GM23338 (cell line): ENCODE results near the gene SLC23A1. TPM values are rescaled to one million over a fixed set of nuclear protein-coding genes. Genes with fewer than 3 reads are reported as not detected.
A peak's percentile ranks its signal among the peaks of the same experiment; 100 is the strongest.

Experiments
- ATAC-seq: fragments of 200-7000 bp; cut with Tn5 transposase; 3 replicates; pipeline ENCODE4 v1.9.1; 2020
- DNase-seq: peaks from one replicate; pipeline ENCODE4 v3.0.0-alpha.2; 2015; ENCODE audit warnings: low spot score
- H2AFZ ChIP-seq: fragments of 200-600 bp; sonication (generic); 2 replicates; pipeline ENCODE4 v1.8.0; 2016; ENCODE audit warnings: antibody characterized with exemption, mild to moderate bottlenecking, moderate library complexity
- H3F3A ChIP-seq: fragments of 200-600 bp; sonication (generic); replicated peaks from 2 replicates; pipeline ENCODE4 v1.8.0; 2017; ENCODE audit warnings: antibody characterized with exemption, mixed run types, low read depth
- H3K27ac ChIP-seq: fragments of 200-600 bp; sonication (generic); 2 replicates; pipeline ENCODE4 v1.6.1; 2016; ENCODE audit warnings: low read depth
- H3K27me3 ChIP-seq: fragments of 200-600 bp; sonication (generic); 2 replicates; pipeline ENCODE4 v1.8.0; 2016; ENCODE audit warnings: mild to moderate bottlenecking, mixed run types, moderate library complexity; ENCODE audit not compliant: insufficient read depth
- H3K36me3 ChIP-seq: fragments of 200-600 bp; sonication (generic); 2 replicates; pipeline ENCODE4 v1.8.0; 2016; ENCODE audit warnings: mild to moderate bottlenecking; ENCODE audit not compliant: insufficient read depth
- H3K4me1 ChIP-seq: fragments of 200-600 bp; sonication (generic); 2 replicates; pipeline ENCODE4 v1.8.0; 2016; ENCODE audit warnings: mild to moderate bottlenecking, moderate library complexity; ENCODE audit not compliant: insufficient read depth
- H3K4me2 ChIP-seq: fragments of 200-600 bp; sonication (generic); 2 replicates; pipeline ENCODE4 v1.7.1; 2017; ENCODE audit warnings: mixed run types
- H3K4me3 ChIP-seq: fragments of 200-600 bp; sonication (generic); 2 replicates; pipeline ENCODE4 v1.6.1; 2016; ENCODE audit warnings: mixed run types
- H3K79me2 ChIP-seq: fragments of 200-600 bp; sonication (generic); replicated peaks from 2 replicates; pipeline ENCODE4 v1.8.0; 2017; ENCODE audit warnings: mild to moderate bottlenecking; ENCODE audit not compliant: insufficient read depth
- H3K9me2 ChIP-seq: fragments of 200-600 bp; sonication (generic); 2 replicates; pipeline ENCODE4 v1.8.0; 2017; ENCODE audit not compliant: insufficient read depth
- H4K20me1 ChIP-seq: fragments of 200-600 bp; sonication (generic); replicated peaks from 2 replicates; pipeline ENCODE4 v1.8.0; 2017; ENCODE audit warnings: mild to moderate bottlenecking; ENCODE audit not compliant: insufficient read depth
- H3K27ac Mint-ChIP-seq: 2 replicates; pipeline ENCODE4 v1.8.0; 2020; ENCODE audit warnings: inconsistent platforms, mild to moderate bottlenecking, moderate library complexity, mixed read lengths
- H3K27me3 Mint-ChIP-seq: 3 replicates; pipeline ENCODE4 v1.8.0; 2022; ENCODE audit warnings: low read depth, mild to moderate bottlenecking, moderate library complexity, mixed read lengths, inconsistent platforms; ENCODE audit not compliant: insufficient read depth, poor library complexity
- H3K36me3 Mint-ChIP-seq: 3 replicates; pipeline ENCODE4 v1.8.0; 2021; ENCODE audit warnings: low read depth, mild to moderate bottlenecking, inconsistent platforms, moderate library complexity, mixed read lengths
- H3K4me1 Mint-ChIP-seq: 3 replicates; pipeline ENCODE4 v1.8.0; 2020; ENCODE audit warnings: mild to moderate bottlenecking, inconsistent platforms, mixed read lengths
- H3K4me3 Mint-ChIP-seq: 3 replicates; pipeline ENCODE4 v1.8.0; 2021; ENCODE audit warnings: moderate library complexity, mild to moderate bottlenecking, inconsistent platforms, mixed read lengths
- H3K9me3 Mint-ChIP-seq: 3 replicates; pipeline ENCODE4 v1.8.0; 2020; ENCODE audit warnings: moderate library complexity, mild to moderate bottlenecking, inconsistent platforms, mixed read lengths
- JUNB ChIP-seq: IDR thresholded peaks from one replicate; pipeline ENCODE4 v1.6.1; 2016; ENCODE audit warnings: antibody characterized with exemption; ENCODE audit not compliant: unreplicated experiment
- NANOG ChIP-seq: IDR thresholded peaks from 2 replicates; pipeline ENCODE4 v1.6.1; 2016; ENCODE audit warnings: antibody characterized with exemption, borderline replicate concordance
- polyA plus RNA-seq: library from polyadenylated mRNA; unstranded; fragments of >200 nt; fragmentation: Nextera tagmentation; extraction: Ambion mirVana; gene quantifications from 2 replicates; pipeline ENCODE4 v1.2.1, GENCODE V29; 2016
- total RNA-seq: library from RNA; depleted of rRNA; stranded (reverse); fragments of >200 nt; shearing (Covaris generic); gene quantifications from 2 replicates; pipeline ENCODE4 v1.2.3, GENCODE V29; 2014
- TF ChIP-seq, protein P1 (sequence below), 2 experiments: fragments of 200-600 bp in 1 of 2; sonication (generic) in 1 of 2; conservative IDR thresholded peaks; 2 replicates each; pipeline versions ENCODE4 v1.5.1 to v1.6.1; 2016 to 2017; ENCODE audit warnings: antibody characterized with exemption in 2 of 2, low read depth in 2 of 2, mild to moderate bottlenecking in 2 of 2, moderate library complexity in 1 of 2
- TF ChIP-seq, protein P2 (sequence below): fragments of 250-450 bp; sonication (Bioruptor Pico); IDR thresholded peaks from 2 replicates; pipeline ENCODE4 v1.5.0; 2020; ENCODE audit warnings: mild to moderate bottlenecking, moderate library complexity

The SLC23A1 gene
- total and polyA plus RNA-seq, 2 experiments from 2014 or later = 0.29 TPM; not detected in 1

DNA sequence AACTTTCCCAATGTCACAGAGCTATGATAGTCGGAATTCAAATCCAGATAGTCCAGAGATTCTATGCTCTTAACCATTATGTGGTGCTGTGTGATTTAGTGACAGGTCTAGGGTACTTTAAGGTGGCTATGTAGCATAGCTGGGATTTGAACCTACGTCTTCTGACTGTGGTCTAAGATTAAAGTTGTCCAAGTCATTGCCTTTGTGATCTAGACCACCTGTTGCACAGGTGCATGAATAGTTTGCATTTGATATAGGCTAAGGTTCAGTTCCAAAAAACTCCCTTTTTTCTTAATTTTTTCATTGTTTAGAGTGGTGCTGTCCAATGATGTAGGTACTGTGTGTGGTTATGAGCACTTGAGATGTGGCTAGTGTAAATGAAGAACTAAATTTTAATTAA, 38.9 kb downstream of the SLC23A1 start:
- Histone ChIP-seq H3K9me2 (peaks cover 4% of the 10 kb centered on the region; the same call in 1 of the 2 replicates), H3K27me3 (no peaks in the 10 kb centered on the region), H3K4me1 (peaks cover 8% of the 10 kb centered on the region), H2AFZ (no peak overlapping the region), H3K27ac (no peak overlapping the region; the same call in 1 of the 2 replicates), H3K79me2 (peaks cover 69% of the 10 kb centered on the region), H3K36me3 (peaks cover 15% of the 10 kb centered on the region), H3K4me2 (peak overlapping the region; percentile 44), H3F3A (peaks cover 7% of the 10 kb centered on the region; the same call in 1 of the 2 replicates), H3K4me3 (peak overlapping the region; percentile 24; the same call in 1 of the 2 replicates), H4K20me1 (peaks cover 50% of the 10 kb centered on the region)
- no peak overlapping the region for H3K27ac Mint-ChIP-seq
- peaks cover 23% of the 10 kb centered on the region for H3K4me1 Mint-ChIP-seq
- no peak for TF ChIP-seq JUNB
- TF ChIP-seq, protein P1, sequence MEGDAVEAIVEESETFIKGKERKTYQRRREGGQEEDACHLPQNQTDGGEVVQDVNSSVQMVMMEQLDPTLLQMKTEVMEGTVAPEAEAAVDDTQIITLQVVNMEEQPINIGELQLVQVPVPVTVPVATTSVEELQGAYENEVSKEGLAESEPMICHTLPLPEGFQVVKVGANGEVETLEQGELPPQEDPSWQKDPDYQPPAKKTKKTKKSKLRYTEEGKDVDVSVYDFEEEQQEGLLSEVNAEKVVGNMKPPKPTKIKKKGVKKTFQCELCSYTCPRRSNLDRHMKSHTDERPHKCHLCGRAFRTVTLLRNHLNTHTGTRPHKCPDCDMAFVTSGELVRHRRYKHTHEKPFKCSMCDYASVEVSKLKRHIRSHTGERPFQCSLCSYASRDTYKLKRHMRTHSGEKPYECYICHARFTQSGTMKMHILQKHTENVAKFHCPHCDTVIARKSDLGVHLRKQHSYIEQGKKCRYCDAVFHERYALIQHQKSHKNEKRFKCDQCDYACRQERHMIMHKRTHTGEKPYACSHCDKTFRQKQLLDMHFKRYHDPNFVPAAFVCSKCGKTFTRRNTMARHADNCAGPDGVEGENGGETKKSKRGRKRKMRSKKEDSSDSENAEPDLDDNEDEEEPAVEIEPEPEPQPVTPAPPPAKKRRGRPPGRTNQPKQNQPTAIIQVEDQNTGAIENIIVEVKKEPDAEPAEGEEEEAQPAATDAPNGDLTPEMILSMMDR (conservative IDR thresholded peaks at IDR 0.05; ENCODE audit: low read depth in 2 of 2) = no peak
- TF ChIP-seq NANOG = no peak
- TF ChIP-seq, protein P2, sequence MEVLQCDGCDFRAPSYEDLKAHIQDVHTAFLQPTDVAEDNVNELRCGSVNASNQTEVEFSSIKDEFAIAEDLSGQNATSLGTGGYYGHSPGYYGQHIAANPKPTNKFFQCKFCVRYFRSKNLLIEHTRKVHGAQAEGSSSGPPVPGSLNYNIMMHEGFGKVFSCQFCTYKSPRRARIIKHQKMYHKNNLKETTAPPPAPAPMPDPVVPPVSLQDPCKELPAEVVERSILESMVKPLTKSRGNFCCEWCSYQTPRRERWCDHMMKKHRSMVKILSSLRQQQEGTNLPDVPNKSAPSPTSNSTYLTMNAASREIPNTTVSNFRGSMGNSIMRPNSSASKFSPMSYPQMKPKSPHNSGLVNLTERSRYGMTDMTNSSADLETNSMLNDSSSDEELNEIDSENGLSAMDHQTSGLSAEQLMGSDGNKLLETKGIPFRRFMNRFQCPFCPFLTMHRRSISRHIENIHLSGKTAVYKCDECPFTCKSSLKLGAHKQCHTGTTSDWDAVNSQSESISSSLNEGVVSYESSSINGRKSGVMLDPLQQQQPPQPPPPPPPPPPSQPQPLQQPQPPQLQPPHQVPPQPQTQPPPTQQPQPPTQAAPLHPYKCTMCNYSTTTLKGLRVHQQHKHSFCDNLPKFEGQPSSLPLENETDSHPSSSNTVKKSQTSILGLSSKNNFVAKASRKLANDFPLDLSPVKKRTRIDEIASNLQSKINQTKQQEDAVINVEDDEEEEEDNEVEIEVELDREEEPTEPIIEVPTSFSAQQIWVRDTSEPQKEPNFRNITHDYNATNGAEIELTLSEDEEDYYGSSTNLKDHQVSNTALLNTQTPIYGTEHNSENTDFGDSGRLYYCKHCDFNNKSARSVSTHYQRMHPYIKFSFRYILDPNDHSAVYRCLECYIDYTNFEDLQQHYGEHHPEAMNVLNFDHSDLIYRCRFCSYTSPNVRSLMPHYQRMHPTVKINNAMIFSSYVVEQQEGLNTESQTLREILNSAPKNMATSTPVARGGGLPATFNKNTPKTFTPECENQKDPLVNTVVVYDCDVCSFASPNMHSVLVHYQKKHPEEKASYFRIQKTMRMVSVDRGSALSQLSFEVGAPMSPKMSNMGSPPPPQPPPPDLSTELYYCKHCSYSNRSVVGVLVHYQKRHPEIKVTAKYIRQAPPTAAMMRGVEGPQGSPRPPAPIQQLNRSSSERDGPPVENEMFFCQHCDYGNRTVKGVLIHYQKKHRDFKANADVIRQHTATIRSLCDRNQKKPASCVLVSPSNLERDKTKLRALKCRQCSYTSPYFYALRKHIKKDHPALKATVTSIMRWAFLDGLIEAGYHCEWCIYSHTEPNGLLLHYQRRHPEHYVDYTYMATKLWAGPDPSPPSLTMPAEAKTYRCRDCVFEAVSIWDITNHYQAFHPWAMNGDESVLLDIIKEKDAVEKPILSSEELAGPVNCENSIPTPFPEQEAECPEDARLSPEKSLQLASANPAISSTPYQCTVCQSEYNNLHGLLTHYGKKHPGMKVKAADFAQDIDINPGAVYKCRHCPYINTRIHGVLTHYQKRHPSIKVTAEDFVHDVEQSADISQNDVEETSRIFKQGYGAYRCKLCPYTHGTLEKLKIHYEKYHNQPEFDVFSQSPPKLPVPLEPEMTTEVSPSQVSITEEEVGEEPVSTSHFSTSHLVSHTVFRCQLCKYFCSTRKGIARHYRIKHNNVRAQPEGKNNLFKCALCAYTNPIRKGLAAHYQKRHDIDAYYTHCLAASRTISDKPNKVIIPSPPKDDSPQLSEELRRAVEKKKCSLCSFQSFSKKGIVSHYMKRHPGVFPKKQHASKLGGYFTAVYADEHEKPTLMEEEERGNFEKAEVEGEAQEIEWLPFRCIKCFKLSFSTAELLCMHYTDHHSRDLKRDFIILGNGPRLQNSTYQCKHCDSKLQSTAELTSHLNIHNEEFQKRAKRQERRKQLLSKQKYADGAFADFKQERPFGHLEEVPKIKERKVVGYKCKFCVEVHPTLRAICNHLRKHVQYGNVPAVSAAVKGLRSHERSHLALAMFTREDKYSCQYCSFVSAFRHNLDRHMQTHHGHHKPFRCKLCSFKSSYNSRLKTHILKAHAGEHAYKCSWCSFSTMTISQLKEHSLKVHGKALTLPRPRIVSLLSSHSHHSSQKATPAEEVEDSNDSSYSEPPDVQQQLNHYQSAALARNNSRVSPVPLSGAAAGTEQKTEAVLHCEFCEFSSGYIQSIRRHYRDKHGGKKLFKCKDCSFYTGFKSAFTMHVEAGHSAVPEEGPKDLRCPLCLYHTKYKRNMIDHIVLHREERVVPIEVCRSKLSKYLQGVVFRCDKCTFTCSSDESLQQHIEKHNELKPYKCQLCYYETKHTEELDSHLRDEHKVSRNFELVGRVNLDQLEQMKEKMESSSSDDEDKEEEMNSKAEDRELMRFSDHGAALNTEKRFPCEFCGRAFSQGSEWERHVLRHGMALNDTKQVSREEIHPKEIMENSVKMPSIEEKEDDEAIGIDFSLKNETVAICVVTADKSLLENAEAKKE (CRISPR knock-in tag) = no peak
- peaks cover 23% of the 10 kb centered on the region for H3K27me3 Mint-ChIP-seq
- H3K9me3 Mint-ChIP-seq = no peaks in the 10 kb centered on the region; the same call in 2 of the 3 replicates
- peak overlapping the region; percentile 99; the same call in 2 of the 3 replicates for H3K4me3 Mint-ChIP-seq
- H3K36me3 Mint-ChIP-seq = peaks cover 42% of the 10 kb centered on the region
- no peak for DNase-seq
- ATAC-seq = no peak
